HL-60/S4 treated with phorbol 12-myristate 13-acetate at 8.2 ng/mL for 4 days and 3 days (cell line): ENCODE results near the gene C19orf38.
"Not testable (repeated sequence)": the region's sequence is repeated elsewhere in the genome, so short reads cannot be mapped to it uniquely, and the experiment has no call there.

ENCODE experiments used
- in situ Hi-C: fragments of 300-500 bp; cut with MboI; formaldehyde crosslinking; loops from 2 replicates; pipeline ENCODE4 v1.15.0; 2022; ENCODE audit warnings: low sequenced_read_pairs

C19orf38 gene

DNA sequence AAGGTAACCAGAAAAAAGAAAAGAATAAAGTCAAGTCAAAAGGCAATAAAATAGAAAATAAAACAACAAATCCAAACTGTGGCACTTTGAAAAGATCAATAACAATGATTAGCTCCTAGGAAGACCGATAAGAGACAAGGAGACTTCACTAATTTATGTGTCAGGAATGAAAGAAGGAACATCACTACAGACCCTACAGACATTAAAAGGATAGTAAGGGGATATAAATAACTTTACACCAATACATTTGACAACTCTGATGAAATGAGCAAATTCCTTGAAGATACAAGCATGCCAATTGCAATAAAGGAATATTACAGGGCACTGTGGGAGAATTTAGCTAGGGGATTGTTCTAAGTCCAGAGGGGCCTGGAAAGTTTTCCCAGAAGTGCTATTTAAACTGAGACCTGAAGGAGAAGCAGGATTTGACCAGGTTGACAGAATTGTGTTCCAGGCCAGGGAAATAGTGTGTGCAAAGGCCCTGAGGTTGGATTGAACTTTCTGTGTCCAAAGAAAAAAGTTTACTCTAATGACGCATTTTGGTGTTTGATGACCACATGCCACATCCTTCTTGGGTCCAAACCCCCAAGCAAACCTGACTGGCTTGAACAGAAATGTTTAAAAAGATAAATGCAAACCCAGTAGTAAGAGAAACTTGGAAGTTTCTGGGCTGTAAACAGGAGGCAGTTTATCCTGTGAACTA, 1.6 kb upstream of the C19orf38 start:
- in situ Hi-C loops: no loop called here

DNA sequence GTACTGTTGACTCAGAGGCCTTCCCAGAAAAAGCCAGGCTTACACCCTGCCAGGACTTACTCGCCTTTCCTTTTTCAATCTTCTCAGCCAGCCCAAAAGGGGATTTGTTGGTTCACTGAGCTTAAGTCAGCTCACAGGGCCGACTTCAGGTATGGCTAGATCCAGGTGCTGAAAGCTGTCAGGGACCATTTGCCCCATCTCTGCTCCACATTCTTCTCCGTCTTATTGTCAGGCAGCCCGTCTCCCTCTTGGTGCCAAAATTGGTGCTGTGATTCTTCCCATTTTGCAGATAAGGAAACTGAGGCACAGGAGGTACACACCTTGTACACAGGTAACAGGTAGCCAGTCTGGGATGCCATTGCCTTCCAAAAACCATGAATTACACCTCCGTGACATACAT, 2.4 kb downstream of the C19orf38 start:
- in situ Hi-C loops: no loop called here

DNA sequence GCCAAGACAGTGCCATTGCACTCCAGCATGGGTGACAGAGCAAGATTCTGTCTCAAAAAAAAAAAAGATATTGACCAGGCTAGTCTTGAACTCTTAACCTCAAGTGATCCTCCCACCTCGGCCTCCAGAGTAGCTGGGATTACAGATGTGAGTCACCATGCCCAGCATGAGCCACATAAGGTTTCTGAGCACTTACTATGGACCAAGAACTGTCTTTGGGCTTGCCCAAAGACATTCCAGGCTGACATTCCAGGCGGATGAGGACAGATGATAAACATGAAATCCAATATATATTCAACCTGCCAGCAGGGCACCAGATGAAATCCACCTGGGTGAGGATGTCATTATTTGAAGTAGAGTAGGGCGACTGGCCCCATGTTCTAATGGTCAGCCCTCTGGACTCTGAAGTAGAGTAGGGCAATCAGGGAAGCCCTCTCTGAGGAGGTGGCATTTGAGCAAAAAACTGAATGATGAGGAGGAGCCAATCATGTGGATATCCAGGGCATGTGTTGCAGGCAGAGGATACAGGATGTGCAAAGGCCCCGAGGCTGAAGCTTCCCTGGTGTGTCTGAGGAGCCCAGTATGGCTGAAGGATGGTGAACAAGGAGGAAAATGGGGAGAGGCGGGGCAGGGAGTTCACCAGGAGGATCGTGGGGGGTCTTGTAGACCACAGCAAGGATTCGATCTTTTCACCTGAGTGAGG, 4.0 kb downstream of the C19orf38 start:
- in situ Hi-C loops: no loop called here

DNA sequence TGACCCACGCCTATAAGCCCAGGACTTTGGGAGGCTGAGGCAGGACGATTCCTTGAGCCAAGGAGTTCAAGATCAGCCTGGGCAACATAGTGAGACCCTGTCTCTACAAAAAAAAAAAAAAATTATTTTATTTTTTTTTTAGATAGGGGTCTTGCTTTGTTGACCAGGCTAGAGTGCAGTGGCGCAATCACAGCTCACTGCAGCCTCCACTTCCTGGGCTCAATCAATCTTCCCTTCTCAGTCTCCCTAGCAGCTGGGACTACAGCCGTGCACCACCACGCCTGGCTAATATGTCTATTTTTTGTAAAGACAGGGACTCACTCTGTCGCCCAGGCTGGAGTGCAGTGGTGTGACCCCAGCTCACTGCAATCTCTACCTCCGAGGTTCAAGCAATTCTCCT, 4.7 kb downstream of the C19orf38 start:
- in situ Hi-C loops: no loop called here

DNA sequence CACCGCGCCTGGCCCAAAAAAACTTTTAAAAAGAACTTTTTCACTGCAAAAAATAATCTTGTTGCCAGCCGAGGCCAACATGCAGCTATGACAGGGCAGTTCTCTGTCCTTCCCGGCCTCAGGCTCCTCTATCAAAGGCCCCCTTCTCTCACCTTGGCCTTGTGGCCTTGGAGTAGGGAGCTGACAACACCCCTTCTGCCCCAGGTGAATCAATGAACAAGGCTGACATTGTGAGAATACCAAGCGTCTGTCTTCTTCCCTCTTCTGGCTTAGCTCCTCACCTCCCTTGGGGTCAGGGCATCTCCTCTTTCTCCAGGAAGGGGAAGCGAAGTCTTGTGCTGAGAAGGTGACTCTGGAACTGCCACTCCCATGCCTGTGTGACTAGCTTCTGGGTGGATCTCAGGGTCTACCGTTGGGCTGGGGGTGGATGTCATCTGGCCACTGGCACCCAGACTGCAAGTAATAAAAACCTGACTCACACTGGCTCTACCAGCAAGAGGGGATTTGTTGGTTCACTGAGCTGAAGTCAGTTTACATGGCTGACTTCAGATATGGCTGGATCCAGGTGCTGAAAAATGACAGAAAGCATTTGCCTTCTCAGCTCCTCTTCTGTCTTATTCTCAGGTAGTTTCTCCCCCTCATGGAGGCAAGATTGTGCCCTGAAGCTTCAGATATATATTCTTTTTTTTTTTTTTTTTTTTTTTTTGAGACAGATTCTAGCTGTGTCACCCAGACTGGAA, 6.3 kb downstream of the C19orf38 start:
- in situ Hi-C loops: no loop called here

DNA sequence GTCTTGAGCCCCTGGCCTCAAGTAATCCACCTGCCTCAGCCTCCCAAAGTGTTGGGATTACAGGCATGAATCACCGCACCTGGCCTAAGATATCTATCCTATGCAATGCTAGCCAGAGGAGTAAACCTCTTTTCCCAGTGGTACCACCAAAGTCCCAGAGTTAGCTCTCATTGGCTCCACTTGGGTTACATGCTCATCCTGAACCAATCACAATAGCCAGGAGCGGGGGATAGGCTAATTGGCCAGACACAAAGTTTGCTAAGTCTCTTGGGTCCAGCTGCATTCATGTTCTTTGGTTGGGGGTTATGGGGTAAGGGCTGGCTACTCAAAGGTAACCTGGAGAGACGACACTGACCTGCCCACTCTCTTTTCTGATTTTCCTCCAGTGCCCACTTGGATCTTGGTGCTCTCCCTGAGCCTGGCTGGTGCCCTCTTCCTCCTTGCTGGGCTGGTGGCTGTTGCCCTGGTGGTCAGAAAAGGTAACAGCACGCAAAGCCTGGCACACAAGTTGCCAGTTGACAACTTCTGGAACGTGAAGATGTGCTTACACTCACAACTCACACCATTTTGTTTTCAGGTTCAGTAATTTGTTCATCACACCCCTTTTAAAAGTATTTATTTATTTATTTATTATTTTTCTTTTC, 7.8 kb downstream of the C19orf38 start:
- in situ Hi-C loops: no loop called here

DNA sequence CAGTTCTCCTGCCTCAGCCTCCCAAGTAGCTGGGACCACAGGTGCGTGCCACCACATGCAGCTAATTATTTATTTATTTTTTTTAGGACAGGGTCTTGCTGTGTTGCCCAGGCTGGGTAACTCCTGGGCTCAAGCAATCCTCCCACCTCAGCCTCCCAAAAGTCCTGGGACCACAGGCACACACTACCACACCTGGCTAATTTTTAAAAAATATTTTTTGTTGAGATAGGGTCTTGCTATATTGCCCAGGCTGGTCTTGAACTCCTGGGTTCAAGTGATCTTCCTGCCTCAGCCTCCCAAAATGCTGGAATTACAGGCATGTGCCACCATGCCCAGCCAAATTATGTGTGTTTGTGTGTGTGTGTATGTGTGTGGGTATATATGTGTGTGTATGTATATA, 8.7 kb downstream of the C19orf38 start:
- in situ Hi-C loops: not testable (repeated sequence)

DNA sequence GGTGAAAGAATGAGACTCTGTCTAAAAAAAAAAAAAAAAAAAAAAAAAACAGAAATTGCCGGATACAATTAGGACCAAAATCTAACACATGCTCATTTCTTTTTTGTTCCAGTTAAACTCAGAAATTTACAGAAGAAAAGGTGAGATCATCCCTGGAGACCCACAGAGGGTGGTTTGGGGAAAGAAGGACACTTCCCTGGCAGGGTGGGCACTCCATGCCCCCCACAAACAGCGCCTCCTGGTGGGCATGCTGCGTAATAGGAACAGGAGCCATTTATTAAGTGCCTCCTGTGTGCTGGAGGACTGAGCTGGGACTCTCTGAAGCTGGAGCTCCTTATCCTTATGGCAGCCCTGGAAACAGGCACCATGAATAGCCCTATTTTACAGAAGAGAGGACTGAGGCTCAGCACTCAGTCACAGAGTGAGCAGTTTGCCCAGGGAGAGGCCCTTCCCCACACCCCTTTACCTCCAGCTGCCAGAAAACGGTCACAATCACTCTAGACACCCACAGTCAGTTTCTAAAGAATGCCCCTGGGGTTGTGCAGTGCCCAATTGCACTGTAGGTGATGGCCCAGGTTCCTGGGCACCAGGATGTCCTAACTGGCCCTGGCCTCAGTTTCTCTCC, 10.1 kb downstream of the C19orf38 start:
- in situ Hi-C loops: no loop called here

DNA sequence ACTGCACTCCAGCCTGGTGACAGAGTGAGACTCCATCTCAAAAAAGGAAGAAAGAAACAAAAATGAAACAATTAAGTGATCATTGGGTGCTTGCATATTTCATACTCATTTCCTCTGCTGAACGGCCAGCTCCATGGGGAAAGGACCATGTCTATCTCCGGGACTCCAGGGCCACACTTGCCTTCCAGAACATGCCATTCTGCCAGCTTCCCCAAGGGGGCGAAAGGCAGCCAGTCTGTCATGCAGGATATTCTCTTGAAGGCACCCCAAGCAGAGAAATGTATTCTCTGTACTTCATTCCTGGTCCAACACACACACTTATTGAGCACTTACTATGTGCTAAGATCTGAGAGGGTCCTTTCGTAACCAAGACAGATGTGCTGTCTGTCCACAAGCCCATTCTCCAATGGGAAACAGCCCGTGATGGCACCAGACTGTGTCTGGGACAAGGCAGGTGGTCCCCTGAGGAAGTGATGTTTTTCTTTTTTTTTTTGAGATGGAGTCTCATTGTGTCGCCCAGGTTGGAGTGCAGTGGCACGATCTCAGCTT, 13.0 kb downstream of the C19orf38 start:
- in situ Hi-C loops: no loop called here

DNA sequence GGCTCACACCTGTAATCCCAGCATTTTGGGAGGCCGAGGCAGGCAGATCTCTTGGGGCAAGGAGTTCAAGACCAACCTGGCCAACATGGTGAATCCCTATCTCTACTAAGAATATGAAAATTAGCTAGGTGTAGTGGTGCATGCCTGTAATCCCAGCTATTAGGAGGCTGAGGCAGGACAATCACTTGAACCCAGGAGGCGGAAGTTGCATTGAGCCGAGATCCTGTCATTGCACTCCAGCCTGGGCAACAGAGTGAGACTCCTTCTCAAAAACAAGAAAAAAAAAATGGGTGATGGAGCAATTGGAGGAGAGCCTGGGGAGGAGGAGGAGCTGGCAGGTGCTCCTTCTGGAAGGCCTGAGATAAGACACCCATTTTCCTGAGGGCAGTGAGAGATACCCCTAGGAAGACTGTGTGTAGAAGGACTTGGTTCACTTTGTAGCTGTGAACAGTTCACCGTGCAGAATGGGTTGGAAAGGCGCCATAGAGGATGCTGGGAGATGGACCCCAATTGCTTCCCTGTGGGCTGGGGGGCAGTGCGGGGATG, 14.4 kb downstream of the C19orf38 start:
- in situ Hi-C loops: no loop called here

DNA sequence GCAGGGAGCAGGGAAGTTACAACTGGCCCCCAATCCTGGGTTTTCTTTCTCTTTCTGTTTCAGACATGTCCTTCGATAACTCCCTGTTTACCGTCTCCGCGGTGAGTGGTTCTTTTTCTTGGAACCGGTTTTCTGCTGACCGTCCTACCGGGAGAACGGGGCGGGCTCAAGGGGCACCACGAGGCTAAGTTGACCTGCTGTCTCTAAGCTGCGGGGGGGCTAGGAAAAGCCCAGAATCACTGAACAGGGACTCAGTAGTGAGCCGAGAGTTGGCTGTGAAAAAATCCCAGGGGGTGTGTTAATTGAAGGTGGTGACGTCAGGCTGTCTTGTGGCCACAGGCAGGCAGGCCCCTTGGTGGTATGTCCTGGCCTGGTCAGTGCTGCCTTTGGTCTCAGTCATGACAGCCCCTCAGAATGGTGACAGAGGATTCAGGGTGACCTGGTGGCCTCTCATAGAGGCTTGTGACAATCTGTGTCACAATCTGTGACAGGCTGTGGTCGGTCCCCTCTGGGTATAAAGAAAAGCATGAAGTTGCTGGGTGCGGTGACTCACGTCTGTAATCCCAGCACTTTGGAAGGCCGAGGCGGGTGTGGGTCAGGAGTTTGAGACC, 15.0 kb downstream of the C19orf38 start:
- in situ Hi-C loops: no loop called here

DNA sequence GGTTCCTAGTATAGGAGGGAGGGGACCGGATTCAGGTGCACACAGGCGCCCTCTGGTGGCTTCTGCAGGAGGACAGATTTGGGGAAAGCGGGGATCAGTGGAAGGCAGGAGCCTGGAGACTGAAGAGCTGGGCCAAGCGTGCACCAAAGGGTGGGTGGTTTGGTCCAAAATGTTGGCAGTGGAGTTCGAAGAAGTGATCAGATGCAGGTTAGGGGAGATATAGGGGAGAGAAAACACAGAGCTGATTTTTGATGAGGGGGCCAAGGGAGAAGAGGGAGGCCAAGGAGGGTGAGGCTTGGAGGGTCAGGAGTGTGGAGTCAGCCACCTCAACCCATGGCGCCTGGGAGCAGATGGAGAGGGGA, 16.3 kb downstream of the C19orf38 start:
- in situ Hi-C loops: no loop called here

DNA sequence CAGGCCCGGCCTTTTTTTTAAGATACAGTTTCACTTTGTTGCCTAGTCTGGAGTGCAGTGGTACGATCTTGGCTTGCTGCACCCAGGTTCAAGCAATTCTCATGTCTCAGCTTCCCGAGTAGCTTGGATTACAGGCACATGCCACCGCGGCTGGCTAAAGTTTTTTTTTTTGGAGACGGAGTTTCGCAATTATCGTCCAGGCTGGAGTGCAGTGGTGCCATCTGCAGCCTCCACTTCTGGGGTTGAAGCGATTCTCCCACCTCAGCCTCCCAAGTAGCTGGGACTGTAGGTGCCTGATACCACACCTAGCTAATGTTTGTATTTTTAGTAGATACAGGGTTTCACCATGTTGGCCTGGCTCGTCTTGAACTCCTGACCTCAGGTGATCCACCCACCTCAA, 18.3 kb downstream of the C19orf38 start:
- in situ Hi-C loops: no loop called here

DNA sequence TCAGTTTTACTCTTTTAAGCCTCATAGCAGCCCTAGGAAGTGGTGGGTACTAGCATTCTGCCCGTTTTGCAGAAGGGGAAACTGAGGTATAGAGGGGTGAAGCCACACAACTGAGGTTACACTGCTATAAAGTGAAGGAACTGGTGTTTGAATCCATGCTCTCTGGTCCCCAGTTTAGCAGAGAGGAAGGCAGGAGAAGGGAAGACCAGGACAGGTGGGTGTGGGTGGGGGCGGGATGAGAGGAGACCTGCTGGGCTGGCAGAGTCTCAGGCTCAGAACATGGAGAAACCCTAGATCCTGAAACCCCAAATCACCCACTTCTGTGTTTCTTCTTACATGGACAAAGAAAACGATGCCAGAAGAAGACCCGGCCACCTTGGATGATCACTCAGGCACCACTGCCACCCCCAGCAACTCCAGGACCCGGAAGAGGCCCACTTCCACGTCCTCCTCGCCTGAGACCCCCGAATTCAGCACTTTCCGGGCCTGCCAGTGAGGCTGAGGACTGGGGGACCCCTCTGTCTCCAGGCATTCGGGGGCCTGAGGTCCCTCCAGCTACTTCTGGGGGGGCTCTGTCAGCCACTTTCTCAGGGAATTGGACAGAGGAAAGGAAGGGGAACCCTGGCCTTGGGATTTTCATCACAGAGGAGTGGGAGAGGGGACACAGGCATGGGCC, 20.8 kb downstream of the C19orf38 start:
- in situ Hi-C loops: no loop called here

DNA sequence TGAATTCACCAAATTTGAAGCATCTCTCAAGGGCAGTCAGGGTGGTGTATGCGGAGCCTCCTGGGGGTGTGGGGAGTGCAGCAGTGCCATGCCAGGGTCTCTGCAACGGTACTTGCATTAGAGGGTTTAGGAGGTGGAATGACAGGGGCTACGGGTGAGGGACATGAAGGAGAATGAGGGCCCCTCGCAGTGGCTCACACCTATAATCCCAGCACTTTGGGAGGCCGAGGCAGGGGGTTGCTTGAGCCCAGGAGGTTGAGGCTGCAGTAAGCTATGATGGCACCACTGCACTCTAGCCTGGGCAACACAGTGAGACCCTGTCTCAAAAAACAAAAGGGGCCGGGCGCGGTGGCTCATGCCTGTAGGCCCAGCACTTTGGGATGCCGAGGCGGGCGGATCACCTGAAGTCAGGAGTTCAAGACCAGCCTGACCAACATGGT, 21.7 kb downstream of the C19orf38 start:
- in situ Hi-C loops: not testable (repeated sequence)

DNA sequence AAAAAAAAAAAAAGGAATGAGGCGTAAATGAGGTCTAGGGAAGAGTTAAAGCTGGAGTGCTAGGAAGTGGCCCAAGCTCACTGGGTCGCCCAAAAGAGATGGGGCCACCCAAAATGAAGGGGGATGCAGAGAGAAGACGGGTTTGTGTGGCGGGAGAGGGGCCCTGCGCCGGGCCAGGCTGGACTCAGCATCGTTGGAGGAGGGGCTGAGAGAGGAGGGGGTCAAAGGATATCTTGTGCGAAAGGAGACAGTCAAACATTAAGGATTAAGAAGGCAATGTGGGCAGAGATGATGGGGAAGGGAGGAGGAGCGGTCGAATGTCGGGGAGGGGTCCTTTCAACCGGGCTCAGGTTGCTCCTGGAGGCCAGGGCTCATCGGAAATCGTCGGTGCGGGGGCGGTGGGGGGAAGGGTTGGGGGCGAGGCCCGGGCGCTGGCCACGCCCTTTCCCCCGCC, 22.3 kb downstream of the C19orf38 start:
- in situ Hi-C loops: no loop called here

DNA sequence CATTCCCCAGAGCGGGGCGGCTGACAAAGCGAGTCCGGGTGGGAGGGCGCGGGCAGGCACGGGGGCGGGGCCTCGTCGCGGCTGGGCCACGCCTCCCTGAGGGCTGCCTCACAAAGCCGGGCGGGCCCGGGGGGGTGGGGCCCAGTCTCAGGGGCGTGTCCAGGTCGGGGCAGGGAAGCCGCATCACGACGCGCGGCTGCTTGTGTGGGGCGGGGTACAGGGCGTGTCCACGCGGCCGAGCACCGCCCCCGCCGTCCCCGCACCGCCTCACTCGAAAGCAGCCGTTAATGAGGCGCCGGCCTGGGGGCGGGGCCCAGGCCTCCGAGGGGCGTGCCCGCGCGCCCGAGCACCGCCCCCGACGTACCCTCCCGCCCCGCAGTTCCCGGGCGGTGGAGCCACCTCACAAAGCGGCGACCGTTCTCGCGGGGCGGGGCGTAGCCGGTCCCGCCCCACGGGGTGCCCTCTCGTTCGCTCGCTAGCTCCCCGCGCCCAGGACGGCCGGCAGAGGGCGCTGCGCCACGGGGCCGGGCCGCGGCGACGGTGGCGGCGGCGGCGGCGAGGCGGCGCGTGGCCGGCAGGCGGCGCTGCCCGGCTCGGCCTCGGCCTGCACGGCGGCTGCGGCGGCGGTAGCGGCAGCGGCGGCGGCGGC, 22.9 kb downstream of the C19orf38 start, which contains the start of gene CARM1:
Gene CARM1, plus strand, starts transcription at position 599 of the 649 bp plus-strand sequence. CDS start 150 bp downstream, outside the sequence.
- in situ Hi-C loops: no loop called here

DNA sequence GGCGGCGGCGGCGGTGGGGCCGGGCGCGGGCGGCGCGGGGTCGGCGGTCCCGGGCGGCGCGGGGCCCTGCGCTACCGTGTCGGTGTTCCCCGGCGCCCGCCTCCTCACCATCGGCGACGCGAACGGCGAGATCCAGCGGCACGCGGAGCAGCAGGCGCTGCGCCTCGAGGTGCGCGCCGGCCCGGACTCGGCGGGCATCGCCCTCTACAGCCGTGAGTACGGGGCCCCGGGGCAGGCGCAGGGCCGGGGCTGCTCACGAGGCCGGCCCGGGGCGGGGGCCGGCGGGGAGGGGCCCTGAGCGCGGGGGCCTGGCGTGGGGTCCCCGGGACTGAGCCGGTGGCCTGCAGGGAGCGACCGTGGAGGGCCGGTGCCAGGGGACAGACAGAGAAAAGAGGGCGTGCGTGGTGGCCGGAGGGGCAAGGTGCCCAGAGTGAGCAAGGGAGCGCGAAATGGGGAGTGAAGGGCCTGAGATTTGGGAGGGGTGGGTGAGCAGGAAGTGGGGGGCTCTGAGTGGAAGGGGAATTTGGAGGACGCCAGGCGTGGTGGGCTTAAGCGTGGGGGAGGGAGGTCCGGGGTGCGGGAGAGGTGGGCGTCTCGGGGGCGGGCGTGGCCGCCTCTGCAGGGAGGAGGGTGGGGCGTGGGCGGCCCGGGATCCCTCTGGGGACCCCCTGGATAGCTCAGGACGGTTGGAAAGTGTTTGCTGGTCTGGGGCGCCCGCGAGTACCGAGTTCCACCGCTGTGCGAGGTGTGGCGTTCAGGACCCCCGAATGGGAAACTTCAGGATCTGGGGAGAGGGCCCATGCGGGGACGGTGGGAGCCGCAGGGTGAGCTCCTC, 23.7 kb downstream of the C19orf38 start:
- in situ Hi-C loops: no loop called here
